ENCODE results near the gene NDUFV1. TPM values are rescaled to one million over a fixed set of nuclear protein-coding genes. Genes with fewer than 3 reads are reported as not detected.
A peak's percentile ranks its signal among the peaks of the same experiment; 100 is the strongest.

The NDUFV1 gene
- total RNA-seq, 1 donor from 2014 or later = 180 TPM

DNA sequence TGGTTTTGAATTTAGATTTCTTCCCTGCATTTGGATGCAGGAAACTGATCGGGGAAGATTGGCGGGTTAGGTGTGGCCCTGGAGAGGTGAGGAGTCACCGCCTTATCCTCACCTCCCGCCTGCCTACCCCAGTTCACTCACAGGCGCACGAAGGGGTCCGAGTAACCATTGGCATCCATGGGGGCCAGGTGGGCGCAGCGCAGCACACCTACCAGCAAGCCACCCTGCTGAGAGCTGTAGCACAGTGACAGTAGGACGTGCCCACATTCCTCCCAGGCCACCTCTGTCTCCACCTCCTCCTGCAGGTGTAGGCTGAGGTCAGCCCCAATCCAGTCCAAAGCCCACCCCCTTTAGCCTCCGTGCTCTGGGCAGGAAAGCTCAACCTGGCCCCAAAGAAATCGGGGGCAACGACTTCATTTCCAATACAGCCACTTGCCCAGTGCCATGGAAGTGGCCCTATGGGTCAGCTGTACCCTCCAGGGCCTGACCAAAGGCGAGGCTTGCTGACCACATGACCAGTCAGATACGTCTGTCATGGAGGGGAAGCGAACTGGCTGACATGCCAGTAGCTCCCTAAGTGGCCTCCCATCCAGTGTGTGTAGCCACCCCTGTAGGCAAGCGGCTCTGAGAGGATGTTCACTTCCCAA lies 6.7 kb downstream of the NDUFV1 start:
- Mint-ChIP-seq H3K4me1 (ENCODE audit: unreplicated experiment) (peaks cover 4% of the 10 kb centered on the region), H3K27me3 (ENCODE audit: unreplicated experiment) (no peaks in the 10 kb centered on the region), H3K4me3 (ENCODE audit: unreplicated experiment) (no peak overlapping the region), H3K36me3 (ENCODE audit: unreplicated experiment) (peaks cover 11% of the 10 kb centered on the region), H3K27ac (ENCODE audit: unreplicated experiment) (no peak overlapping the region), H3K9me3 (ENCODE audit: unreplicated experiment) (no peaks in the 10 kb centered on the region)
- no peak for DNase-seq (ENCODE audit: extremely low spot score, unreplicated experiment)
- TF ChIP-seq, protein P1, sequence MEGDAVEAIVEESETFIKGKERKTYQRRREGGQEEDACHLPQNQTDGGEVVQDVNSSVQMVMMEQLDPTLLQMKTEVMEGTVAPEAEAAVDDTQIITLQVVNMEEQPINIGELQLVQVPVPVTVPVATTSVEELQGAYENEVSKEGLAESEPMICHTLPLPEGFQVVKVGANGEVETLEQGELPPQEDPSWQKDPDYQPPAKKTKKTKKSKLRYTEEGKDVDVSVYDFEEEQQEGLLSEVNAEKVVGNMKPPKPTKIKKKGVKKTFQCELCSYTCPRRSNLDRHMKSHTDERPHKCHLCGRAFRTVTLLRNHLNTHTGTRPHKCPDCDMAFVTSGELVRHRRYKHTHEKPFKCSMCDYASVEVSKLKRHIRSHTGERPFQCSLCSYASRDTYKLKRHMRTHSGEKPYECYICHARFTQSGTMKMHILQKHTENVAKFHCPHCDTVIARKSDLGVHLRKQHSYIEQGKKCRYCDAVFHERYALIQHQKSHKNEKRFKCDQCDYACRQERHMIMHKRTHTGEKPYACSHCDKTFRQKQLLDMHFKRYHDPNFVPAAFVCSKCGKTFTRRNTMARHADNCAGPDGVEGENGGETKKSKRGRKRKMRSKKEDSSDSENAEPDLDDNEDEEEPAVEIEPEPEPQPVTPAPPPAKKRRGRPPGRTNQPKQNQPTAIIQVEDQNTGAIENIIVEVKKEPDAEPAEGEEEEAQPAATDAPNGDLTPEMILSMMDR (IDR thresholded peaks at IDR 0.05) = no peak

DNA sequence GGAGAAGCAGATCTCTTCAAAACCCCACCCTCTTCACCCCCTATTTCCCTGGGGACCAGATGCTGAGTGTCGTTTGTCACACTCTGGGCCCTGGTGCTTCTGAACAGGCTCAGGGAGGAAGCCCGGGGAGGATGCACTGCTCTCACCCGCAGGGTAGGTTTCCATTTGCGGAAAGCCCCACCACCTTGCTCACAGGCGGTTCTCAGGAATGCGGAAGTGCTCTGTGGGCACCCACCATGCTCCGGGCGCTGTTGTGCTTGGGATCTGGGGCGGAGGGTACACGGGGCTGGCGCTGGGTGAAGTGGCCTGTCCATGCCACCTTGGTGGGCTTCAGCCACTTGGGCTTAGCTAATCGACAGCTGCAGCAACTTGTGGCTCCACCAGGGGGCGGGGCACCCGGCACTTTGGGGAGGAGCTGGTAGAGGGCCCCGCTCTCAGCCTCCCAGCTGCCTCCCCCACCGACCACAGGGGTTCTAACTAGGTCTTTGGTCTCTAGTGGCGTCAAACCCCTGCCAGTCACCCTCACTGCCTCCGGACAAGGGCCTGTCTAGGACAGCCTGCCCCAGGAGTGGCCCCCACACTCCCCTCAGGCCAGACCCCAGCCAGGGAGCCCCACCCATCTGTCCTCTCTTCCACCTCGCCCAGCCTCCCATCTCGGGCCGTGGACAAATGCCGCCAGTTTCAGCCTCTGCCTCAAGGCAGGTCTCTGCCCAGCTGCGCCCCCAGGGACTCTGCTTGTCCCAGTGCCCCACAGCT lies 7.4 kb downstream of the NDUFV1 start:
- Mint-ChIP-seq H3K27me3 (ENCODE audit: unreplicated experiment) (no peaks in the 10 kb centered on the region), H3K4me3 (ENCODE audit: unreplicated experiment) (no peak overlapping the region), H3K4me1 (ENCODE audit: unreplicated experiment) (peaks cover 4% of the 10 kb centered on the region), H3K27ac (ENCODE audit: unreplicated experiment) (no peak overlapping the region), H3K36me3 (ENCODE audit: unreplicated experiment) (peaks cover 11% of the 10 kb centered on the region), H3K9me3 (ENCODE audit: unreplicated experiment) (no peaks in the 10 kb centered on the region)
- peak; percentile 87 for DNase-seq (ENCODE audit: extremely low spot score, unreplicated experiment)
- TF ChIP-seq, protein P1 (IDR thresholded peaks at IDR 0.05) = peak; percentile 69

DNA sequence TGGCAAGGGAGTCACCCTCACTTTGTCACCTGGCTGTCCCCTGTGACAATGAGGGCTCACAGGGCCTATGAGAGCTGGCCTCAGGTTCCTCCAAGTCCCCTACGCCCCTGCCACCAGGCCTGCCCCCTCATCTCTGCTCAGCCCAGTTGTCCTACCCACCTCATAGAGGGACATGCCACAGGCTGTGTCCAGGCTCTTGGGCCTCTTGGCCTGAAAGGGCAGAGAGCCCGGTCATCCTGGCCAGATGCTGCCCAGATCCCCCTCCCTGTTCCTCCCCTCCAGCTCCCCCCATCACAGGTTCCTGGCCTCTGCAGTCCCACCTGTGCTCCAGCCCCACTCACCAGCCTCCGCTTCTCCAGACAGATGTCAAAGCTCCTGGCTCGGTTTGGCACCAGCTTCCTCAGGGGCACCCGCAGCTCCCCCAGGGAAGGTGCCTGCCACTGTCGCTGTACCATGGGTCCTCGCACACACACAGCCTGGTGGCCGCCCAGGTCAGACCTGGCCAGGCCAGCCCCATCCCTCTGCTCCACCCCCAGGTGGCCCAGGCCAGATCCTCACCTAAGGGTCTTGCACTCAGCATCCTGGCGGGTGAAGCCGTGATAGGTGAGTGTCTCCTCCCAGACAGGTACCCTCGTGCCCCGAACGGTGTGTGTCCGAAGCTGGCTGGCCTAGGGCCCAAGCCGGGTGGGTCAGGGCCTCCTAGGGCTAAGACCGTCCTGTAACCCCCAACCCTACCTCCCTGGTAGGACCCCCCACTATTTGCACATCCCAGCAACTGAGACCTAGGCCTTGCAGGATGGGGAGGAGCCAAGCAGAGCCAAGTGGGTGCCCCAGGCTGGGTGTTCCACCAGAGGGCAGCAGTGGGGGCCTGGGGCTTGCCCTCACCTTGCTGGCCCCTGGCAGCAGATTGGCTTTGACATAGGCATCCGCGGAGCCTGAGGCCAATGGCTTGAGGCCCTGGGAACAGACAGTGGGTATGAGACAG lies 8.3 kb downstream of the NDUFV1 start:
- no peak overlapping the region for H3K27ac Mint-ChIP-seq (ENCODE audit: unreplicated experiment)
- TF ChIP-seq, protein P1 (IDR thresholded peaks at IDR 0.05) = peak; percentile 43

DNA sequence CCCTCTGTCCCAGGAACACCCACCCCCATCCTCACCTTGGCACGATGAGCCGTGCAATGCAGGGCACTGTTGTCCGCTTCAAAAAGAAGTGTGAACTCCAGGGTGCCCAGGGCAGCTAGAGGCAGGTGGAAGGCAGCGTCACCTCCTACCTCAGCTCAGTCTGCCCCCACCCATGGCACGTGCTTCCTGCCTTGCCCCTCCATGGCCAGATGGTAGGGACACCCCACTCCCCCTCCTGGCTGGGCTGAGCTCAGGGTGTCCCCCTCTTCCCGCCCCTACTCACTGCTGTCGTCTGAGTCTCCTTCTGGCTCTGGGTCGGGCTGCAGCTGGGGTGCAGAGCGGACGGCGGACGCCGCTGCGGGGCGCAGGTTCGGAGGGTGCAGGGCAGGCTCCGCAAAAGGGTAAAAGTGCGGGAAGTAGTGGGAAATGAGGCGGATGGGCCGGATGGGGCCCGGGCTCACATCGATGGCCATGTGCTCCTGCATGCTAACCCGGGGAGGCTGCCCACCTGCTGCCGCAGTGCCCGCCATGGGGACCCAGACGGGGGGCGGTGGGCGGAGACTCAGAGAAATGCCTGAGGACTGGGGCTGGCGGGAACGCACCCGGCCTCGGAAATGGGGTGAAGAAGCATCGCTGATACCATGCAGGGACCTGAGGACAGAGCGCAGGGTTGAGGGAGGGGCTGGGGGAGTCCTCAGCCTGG lies 9.1 kb downstream of the NDUFV1 start:
- TF ChIP-seq, protein P1 (IDR thresholded peaks at IDR 0.05) = no peak
- Mint-ChIP-seq H3K9me3 (ENCODE audit: unreplicated experiment) (no peaks in the 10 kb centered on the region), H3K36me3 (ENCODE audit: unreplicated experiment) (peaks cover 11% of the 10 kb centered on the region), H3K4me1 (ENCODE audit: unreplicated experiment) (peaks cover 11% of the 10 kb centered on the region), H3K27me3 (ENCODE audit: unreplicated experiment) (no peaks in the 10 kb centered on the region), H3K27ac (ENCODE audit: unreplicated experiment) (no peak overlapping the region), H3K4me3 (ENCODE audit: unreplicated experiment) (no peak overlapping the region)
- DNase-seq (ENCODE audit: extremely low spot score, unreplicated experiment) = no peak

More for the DNA sequence above, 8.3 kb downstream of the NDUFV1 start:
- Mint-ChIP-seq H3K4me1 (ENCODE audit: unreplicated experiment) (peaks cover 7% of the 10 kb centered on the region), H3K36me3 (ENCODE audit: unreplicated experiment) (peaks cover 11% of the 10 kb centered on the region), H3K9me3 (ENCODE audit: unreplicated experiment) (no peaks in the 10 kb centered on the region), H3K4me3 (ENCODE audit: unreplicated experiment) (no peak overlapping the region), H3K27me3 (ENCODE audit: unreplicated experiment) (no peaks in the 10 kb centered on the region)
- DNase-seq (ENCODE audit: extremely low spot score, unreplicated experiment) = no peak

Measured in osteocyte (in vitro differentiated cells).